Left lobe of liver (tissue), 2 donors: Measurements from ENCODE around the gene TF. TPM values are rescaled to one million over a fixed set of nuclear protein-coding genes. Genes with fewer than 3 reads are reported as not detected.

Experiments
- ATAC-seq: fragments of 200-7000 bp; cut with Tn5 transposase; one replicate; pipeline ENCODE4 v1.9.1; 2020; ENCODE audit warnings: mild to moderate bottlenecking, moderate library complexity
- DNase-seq: peaks from one replicate; pipeline ENCODE4 v3.0.0-alpha.2; 2020; ENCODE audit warnings: low spot score
- total RNA-seq: library from RNA; stranded (reverse); gene quantifications from one replicate; pipeline ENCODE4 v1.2.1, GENCODE V29; 2021
- donor health status: DM: no; HTN: no; CAD: no; lungs with moderate emphysema.
- donor health status: DM: no; HTN: yes; CAD: no.

TF gene
- total RNA-seq, 1 donor from 2014 or later, result 25,131 TPM

DNA sequence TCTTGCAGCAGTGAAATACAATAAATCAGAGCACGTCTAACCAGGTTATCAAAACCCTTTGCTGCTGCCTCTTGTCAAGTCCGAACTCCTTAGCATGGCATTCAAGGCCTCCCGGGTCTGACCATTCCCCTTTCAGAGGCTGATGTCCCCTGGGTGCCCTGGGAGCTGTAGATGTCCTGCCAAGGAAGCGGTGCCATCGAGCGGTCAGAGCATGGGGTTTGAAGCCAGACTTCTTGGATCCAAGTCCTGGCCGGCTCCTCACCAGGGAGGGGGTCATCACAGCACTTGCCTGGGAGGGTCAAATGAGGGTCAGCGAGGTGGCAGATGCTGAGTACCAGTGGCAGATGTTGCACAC lies 496 bp downstream of the TF start:
- no peak for ATAC-seq
- peak; percentile 50 for DNase-seq

- no peak for ATAC-seq
- no peak for DNase-seq
Observed at GRCh38 chr3:133747373-133747772, 1.2 kb downstream of the TF start.

DNA sequence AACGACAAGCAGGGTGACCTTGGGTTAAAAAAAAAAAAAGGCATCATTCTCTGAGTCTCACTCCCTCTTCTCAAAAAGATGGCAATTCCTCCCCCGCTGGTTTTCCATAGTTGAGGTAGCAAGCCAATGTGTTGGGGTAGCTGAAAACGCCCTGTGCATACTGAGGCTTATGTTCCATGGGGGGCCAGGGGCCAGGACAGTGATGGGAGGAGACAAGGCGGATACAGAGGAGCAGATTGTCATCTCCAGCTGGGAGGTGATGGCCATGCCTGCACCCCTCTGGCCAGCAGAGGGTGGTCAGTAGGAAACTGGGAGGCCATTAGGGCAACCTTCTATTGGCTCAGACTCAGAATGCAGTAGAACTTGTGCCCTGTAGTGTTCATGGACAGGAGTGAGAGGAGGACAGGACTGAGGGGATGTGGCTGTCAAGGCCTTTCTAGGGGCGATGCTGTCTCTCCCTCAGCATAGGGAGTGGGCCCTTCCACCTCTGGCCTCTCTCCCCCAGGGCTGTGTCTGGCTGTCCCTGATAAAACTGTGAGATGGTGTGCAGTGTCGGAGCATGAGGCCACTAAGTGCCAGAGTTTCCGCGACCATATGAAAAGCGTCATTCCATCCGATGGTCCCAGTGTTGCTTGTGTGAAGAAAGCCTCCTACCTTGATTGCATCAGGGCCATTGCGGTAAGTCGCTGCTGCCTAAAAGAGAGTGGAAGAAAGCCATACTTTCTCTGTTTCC lies 1.9 kb downstream of the TF start:
- no peak for ATAC-seq
- DNase-seq, result no peak

GRCh38 chr3:133749427-133750258 lies 3.5 kb downstream of the TF start:
- peak; percentile 0 for ATAC-seq

DNA sequence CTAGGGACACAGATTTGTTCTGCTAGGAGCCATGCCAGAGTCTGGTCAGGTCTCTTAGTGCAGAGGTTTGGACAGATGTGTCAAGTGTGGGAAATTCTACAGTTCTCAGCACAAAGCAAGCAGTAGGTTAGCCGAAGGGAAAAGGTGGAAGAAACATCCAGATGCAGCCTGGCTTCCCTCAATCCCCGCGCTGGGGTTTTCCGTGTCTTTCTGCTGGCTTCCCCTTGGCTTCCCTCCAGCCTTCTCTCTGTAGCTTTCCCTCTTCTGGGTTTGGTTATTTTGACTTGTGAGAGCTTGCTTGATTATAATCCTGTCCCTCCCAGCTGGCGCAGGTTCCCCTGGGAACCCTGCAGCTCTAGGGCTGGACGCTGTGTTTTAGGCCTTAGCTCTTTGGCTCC lies 4.1 kb downstream of the TF start:
- DNase-seq (peak; percentile 58), ATAC-seq (peak; percentile 1)

More at GRCh38 chr3:133749427-133750258, 3.5 kb downstream of the TF start:
- no peak for DNase-seq

- DNase-seq, result peak; percentile 56
- ATAC-seq, result peak; percentile 8
Observed at GRCh38 chr3:133753107-133753778, 7.0 kb downstream of the TF start.

DNA sequence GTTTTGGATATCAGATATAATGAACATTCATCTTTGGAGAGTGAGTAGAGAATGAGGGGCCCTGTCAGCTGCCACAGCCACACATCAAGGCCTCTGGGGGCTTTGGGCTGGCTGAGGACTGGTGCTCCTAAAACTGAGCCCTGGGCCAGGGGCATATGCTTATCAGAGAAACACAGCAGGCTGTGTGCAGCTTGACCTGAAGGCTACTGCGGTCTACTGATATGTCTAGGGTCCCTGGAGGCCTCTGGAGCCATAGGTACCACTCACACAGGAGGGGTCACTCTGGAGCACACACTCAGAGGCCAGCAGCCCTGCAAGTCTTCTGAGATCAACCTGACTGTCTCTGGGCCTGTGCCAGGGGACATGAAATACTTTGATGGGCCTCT lies 7.6 kb downstream of the TF start:
- ATAC-seq (peak; percentile 3), DNase-seq (peak; percentile 73)

DNA sequence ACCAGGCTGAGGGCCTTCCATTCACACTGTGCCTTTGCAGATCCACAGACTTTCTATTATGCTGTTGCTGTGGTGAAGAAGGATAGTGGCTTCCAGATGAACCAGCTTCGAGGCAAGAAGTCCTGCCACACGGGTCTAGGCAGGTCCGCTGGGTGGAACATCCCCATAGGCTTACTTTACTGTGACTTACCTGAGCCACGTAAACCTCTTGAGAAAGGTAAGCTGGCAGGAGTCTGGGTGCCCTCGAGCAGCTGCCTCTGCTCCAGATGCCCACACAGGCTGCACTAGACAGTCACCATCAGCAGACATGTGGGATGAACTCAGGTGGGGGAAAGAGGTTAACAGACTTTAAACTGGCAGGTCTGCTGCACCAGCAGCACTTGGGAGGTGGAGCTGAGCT lies 8.3 kb downstream of the TF start:
- ATAC-seq (no peak), DNase-seq (no peak)

GRCh38 chr3:133754973-133755828 lies 9.0 kb downstream of the TF start:
- DNase-seq (peak; percentile 55), ATAC-seq (peak; percentile 0)

- DNase-seq (peak; percentile 64), ATAC-seq (peak; percentile 2)
Observed at GRCh38 chr3:133756716-133757694, 10.8 kb downstream of the TF start.

DNA sequence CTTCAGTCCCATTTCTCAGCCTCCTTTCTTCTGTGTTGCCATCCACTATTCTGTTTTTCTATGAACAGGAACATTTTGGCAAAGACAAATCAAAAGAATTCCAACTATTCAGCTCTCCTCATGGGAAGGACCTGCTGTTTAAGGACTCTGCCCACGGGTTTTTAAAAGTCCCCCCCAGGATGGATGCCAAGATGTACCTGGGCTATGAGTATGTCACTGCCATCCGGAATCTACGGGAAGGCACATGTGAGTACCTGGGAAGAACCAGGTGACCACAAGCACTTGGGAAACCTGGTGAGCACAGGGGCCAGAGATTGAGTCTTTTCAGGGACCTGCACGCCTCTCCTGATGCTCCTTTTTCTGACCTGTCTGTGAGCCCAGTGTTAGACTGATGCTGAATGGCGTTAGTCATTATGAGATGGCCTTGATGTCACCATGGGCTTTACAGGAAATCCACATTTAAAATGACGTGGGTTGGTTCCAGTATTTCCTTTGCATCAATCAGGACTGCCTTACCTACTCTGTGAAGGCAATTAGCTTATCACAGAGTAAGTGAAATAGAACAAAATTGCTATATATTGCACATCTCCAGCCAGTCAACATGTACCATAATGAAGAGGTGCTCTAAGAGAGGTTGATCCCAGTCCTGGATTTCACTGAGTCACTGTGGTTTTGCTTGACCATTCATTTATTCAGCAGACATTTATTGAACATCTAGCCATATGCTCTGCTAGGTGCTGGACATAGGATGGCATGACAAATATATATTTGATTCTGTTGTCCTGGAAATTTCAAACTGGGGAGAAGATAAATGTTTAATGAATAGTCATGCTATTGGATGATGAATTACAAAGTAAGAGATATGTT lies 11.7 kb downstream of the TF start:
- no peak for ATAC-seq
- DNase-seq, result no peak

DNA sequence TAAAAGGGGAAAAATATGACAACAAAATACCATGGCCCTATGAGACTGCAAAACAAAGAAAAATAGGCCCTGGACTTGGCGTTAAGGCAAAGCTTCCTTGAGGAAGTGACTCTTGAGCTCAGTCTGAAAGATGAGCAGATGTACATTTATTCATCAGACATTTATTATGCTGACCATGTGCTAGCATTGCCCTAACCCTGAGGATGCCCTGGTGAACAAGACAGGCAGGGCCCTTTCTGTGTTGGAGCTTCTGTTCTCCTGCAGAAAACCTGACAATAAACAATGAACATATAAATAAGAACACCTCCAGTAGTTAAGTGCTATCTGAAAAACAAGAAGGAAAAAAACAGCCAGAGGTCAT lies 12.4 kb downstream of the TF start:
- DNase-seq (no peak), ATAC-seq (no peak)

GRCh38 chr3:133758964-133759739 lies 13.0 kb downstream of the TF start:
- ATAC-seq, result no peak
- DNase-seq, result no peak

DNA sequence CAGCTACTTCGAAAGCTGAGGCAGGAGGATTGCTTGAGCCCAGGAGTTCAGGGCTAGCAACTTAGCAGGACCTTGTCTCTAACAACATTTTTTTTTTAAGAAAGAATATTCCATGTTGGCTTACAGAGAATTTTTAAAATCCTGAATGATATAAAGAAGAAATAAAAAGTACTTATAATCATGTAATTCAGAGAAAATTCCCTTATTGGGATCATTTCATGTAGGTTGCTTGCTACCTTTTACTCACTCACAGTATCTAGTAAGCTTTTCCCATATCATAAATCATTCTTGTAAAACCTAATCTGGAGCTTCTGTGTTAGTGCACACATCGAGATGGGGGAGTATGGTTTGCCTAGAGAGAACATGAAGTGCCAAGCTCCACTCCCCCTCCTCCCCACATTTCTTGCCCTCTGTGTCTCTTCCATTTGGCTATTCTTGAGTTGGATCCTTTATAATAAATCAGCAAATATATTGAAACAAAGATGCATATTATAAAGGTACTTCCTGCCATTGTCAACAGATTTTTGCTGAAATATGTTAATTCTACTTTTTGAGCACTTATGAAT lies 13.6 kb downstream of the TF start:
- DNase-seq (no peak), ATAC-seq (no peak)

- DNase-seq, result no peak
- peak; percentile 1 for ATAC-seq
Observed at GRCh38 chr3:133760916-133761315, 14.7 kb downstream of the TF start.

GRCh38 chr3:133761605-133762484 lies 15.7 kb downstream of the TF start:
- ATAC-seq, result peak; percentile 4
- DNase-seq, result no peak

- DNase-seq, result no peak
- ATAC-seq, result peak; percentile 0
Observed at GRCh38 chr3:133762539-133762938, 16.3 kb downstream of the TF start.
